Astrocyte (in vitro differentiated cells and primary cell): ENCODE measurements around the gene PLPPR5.

Experiments
- EZH2 ChIP-seq: IDR thresholded peaks from 2 replicates; pipeline ENCODE4 v1.6.1; 2012; ENCODE audit warnings: mild to moderate bottlenecking, low read length, inconsistent platforms; ENCODE audit not compliant: insufficient read depth
- TF ChIP-seq, protein P1 (sequence below): IDR thresholded peaks from 2 replicates; pipeline ENCODE4 v1.5.1; 2011; ENCODE audit warnings: low read depth, mild to moderate bottlenecking, inconsistent platforms, low read length, moderate library complexity; ENCODE audit not compliant: insufficient read depth

DNA sequence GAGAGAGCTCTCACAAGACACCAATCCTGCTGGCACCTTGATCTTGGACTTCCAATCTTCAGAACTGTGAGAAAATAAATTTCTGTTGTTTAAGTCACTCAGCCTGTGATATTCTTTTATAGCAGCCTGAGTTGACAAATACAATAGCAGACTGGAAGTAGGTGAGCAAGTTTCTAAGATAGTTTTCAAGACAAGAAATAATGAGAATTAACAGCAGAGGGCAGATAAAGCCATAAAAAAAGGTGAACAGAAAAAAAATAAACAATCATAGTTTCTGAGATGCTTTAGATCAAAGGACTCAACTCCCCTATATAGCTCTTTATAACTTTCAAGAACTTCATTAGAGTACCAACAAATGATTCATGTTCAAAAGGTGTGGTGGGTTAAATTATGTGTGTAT is 119.8 kb downstream of the PLPPR5 start:
- TF ChIP-seq, protein P1, sequence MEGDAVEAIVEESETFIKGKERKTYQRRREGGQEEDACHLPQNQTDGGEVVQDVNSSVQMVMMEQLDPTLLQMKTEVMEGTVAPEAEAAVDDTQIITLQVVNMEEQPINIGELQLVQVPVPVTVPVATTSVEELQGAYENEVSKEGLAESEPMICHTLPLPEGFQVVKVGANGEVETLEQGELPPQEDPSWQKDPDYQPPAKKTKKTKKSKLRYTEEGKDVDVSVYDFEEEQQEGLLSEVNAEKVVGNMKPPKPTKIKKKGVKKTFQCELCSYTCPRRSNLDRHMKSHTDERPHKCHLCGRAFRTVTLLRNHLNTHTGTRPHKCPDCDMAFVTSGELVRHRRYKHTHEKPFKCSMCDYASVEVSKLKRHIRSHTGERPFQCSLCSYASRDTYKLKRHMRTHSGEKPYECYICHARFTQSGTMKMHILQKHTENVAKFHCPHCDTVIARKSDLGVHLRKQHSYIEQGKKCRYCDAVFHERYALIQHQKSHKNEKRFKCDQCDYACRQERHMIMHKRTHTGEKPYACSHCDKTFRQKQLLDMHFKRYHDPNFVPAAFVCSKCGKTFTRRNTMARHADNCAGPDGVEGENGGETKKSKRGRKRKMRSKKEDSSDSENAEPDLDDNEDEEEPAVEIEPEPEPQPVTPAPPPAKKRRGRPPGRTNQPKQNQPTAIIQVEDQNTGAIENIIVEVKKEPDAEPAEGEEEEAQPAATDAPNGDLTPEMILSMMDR, result no peak
- TF ChIP-seq EZH2, result no peak
